Endothelial cell of umbilical vein (primary cell): Measurements from ENCODE around the gene NEURL2. TPM values are rescaled to one million over a fixed set of nuclear protein-coding genes. Genes with fewer than 3 reads are reported as not detected.
A peak's percentile ranks its signal among the peaks of the same experiment; 100 is the strongest.

ENCODE experiments used
- BruUV-seq: library from RNA; stranded (reverse); fragments of 400-500 nt; replicated peaks from 2 replicates; lab custom pipeline; 2021; lab: Mats Ljungman, UMichigan
- CTCF ChIA-PET: fragments of 300-600, 350-600 bp; sonication (Branson Sonifier 250); formaldehyde crosslinking; loops from one replicate; lab custom pipeline; 2021; ENCODE audit warnings: antibody characterized with exemption, inconsistent platforms; lab: Charles Lee
- POLR2A ChIA-PET: fragments of 300-600, 350-600 bp; sonication (Branson Sonifier 250); formaldehyde crosslinking; loops from one replicate; lab custom pipeline; 2021; ENCODE audit warnings: antibody characterized with exemption, inconsistent platforms; lab: Charles Lee
- DNase-seq: peaks from one replicate; pipeline ENCODE4 v3.0.0-alpha.2; 2011; ENCODE audit warnings: low read depth, low spot score
- FAIRE-seq: peaks from 2 replicates; lab custom pipeline; 2011; peaks lifted over from hg19 to GRCh38; lab: Jason Lieb, UNC
- H2AFZ ChIP-seq: 2 replicates; pipeline ENCODE4 v1.6.0; 2012; ENCODE audit warnings: low read depth, low read length, control low read depth, inconsistent platforms
- H3K27ac ChIP-seq: 2 replicates; pipeline ENCODE4 v1.5.1; 2011; ENCODE audit warnings: low read depth, mild to moderate bottlenecking, control low read depth, low read length, moderate library complexity; ENCODE audit not compliant: insufficient read depth
- H3K27me3 ChIP-seq, 2 experiments: 2 replicates each; pipeline versions ENCODE4 v1.6.0 to v1.6.1; 2011; ENCODE audit warnings: low read length in 2 of 2, mixed read lengths in 1 of 2; ENCODE audit not compliant: control insufficient read depth in 2 of 2, insufficient read depth in 2 of 2
- H3K36me3 ChIP-seq, 2 experiments: 2 replicates in 1 of 2; 3 replicates in 1 of 2; pipeline ENCODE4 v1.5.1; 2011; ENCODE audit warnings: low read length in 2 of 2, mild to moderate bottlenecking in 1 of 2, moderate library complexity in 1 of 2; ENCODE audit not compliant: control insufficient read depth in 2 of 2, insufficient read depth in 2 of 2; ENCODE audit errors: extremely low read depth in 1 of 2
- H3K4me1 ChIP-seq: 3 replicates; pipeline ENCODE4 v1.5.1; 2011; ENCODE audit warnings: mild to moderate bottlenecking, low read length; ENCODE audit not compliant: control insufficient read depth, insufficient read depth; ENCODE audit errors: extremely low read depth
- H3K4me2 ChIP-seq: 2 replicates; pipeline ENCODE4 v1.6.1; 2011; ENCODE audit warnings: low read length, control low read depth, mixed read lengths; ENCODE audit not compliant: insufficient read depth
- H3K4me3 ChIP-seq, 3 experiments: fragments of 200-600 bp in 1 of 3; sonication (generic), shearing (Covaris generic) in 1 of 3; replicated peaks in 1 of 3; 2 replicates each; pipeline ENCODE4 v1.5.1; 2011 to 2016; ENCODE audit warnings: control low read depth in 3 of 3, low read length in 3 of 3, mild to moderate bottlenecking in 2 of 3, inconsistent platforms in 1 of 3, low read depth in 1 of 3, moderate library complexity in 1 of 3; ENCODE audit not compliant: insufficient read depth in 1 of 3
- H3K79me2 ChIP-seq: 2 replicates; pipeline ENCODE4 v1.6.0; 2012; ENCODE audit warnings: low read length, inconsistent platforms; ENCODE audit not compliant: control insufficient read depth, insufficient read depth
- H3K9ac ChIP-seq: replicated peaks from 2 replicates; pipeline ENCODE3; 2011; ENCODE audit warnings: low read length, control low read depth; ENCODE audit not compliant: insufficient read depth; ENCODE audit errors: extremely low read depth
- H3K9me1 ChIP-seq: replicated peaks from 3 replicates; pipeline ENCODE4 v1.6.0; 2011; ENCODE audit warnings: mild to moderate bottlenecking, low read length; ENCODE audit not compliant: control insufficient read depth, insufficient read depth; ENCODE audit errors: extremely low read depth
- H3K9me3 ChIP-seq: replicated peaks from 2 replicates; pipeline ENCODE4 v1.5.1; 2012; ENCODE audit warnings: low read length, inconsistent platforms; ENCODE audit not compliant: control insufficient read depth, insufficient read depth
- H4K20me1 ChIP-seq: replicated peaks from 2 replicates; pipeline ENCODE3; 2011; ENCODE audit warnings: mild to moderate bottlenecking, low read length; ENCODE audit not compliant: control insufficient read depth, insufficient read depth; ENCODE audit errors: extremely low read depth
- EZH2 ChIP-seq: IDR thresholded peaks from 2 replicates; pipeline ENCODE4 v1.6.1; 2012; ENCODE audit warnings: borderline replicate concordance, low read depth, mild to moderate bottlenecking, moderate library complexity, low read length, inconsistent platforms; ENCODE audit not compliant: severe bottlenecking
- FOS ChIP-seq: IDR thresholded peaks from 2 replicates; pipeline ENCODE4 v1.6.1; 2011; ENCODE audit warnings: mild to moderate bottlenecking, low read length, moderate library complexity, borderline replicate concordance; ENCODE audit not compliant: insufficient read depth
- GATA2 ChIP-seq: IDR thresholded peaks from 2 replicates; pipeline ENCODE4 v1.7.0; 2011; ENCODE audit warnings: low read depth, mild to moderate bottlenecking, moderate library complexity, mixed read lengths, low read length; ENCODE audit not compliant: insufficient read length, insufficient read depth
- JUN ChIP-seq: IDR thresholded peaks from 2 replicates; pipeline ENCODE4 v1.6.1; 2011; ENCODE audit warnings: borderline replicate concordance, low read depth; ENCODE audit not compliant: insufficient read length, insufficient read depth
- POLR2AphosphoS5 ChIP-seq: IDR thresholded peaks from 2 replicates; pipeline ENCODE4 v1.6.1; 2012; ENCODE audit warnings: low read depth, mild to moderate bottlenecking, control low read depth, low read length, moderate library complexity; ENCODE audit not compliant: insufficient read depth
- dilution Hi-C: fragments of 300-500 bp; cut with MboI; formaldehyde crosslinking; loops from one replicate; pipeline ENCODE4 v1.15.0; 2019; ENCODE audit warnings: low sequenced_read_pairs; ENCODE audit not compliant: extremely low pct_ligation_motif_present
- intact Hi-C: fragments of 100-400 bp; cut with micrococcal nuclease; formaldehyde crosslinking; loops from one replicate; pipeline ENCODE4 v1.10.0; 2022
- polyA plus RNA-seq, 4 experiments: library from polyadenylated mRNA; depleted of rRNA in 3 of 4; stranded (reverse) in 3 of 4; unstranded in 1 of 4; fragments of >200 nt; gene quantifications; 2 replicates each; pipeline versions ENCODE4 v1.2.1 to v1.2.3, GENCODE V29; 2011 to 2012; ENCODE audit warnings: missing spikeins in 1 of 4
- total RNA-seq: library from RNA; stranded (reverse); gene quantifications from 2 replicates; pipeline ENCODE4 v1.2.3, GENCODE V29; 2021
- TF ChIP-seq, protein P1 (sequence below): IDR thresholded peaks from 2 replicates; pipeline ENCODE4 v1.6.1; 2011; ENCODE audit not compliant: insufficient read depth, insufficient read length

Gene NEURL2
- total and polyA plus RNA-seq, 2 donors (not counting 3 experiments of a cell fraction or from before 2014, with no cell fraction given) = 2.8 to 5.4 TPM

DNA sequence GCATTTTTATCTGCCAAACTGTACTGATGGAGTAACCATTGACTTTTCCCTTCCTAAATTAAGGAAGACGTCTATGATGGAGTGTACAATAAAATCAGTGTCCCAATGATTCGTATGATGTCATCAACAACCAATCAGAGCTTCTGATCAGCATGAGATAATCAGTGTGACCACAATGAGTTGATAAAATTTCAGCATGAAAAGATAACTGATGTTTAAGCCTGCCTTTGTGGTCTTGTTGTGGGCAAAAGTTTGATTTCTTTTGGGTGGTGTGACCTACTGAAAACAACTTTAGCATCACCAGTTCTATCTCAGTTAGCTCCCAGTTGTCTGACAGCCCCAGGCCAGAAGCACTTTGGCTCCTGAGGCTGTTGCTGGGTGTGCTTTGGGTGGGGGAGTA lies 46.8 kb upstream of the NEURL2 start:
- H4K20me1 ChIP-seq = no peaks in the 10 kb centered on the region
- DNase-seq (no peak), FAIRE-seq (no peak)
- H3K4me1 ChIP-seq = peaks cover 14% of the 10 kb centered on the region
- H3K9me1 ChIP-seq = no peaks in the 10 kb centered on the region
- CTCF ChIA-PET = interaction anchor here (1.5 kb wide), 1 partner anchor 12 kb away, joined by 3 read pairs; no protein-coding TSS in a partner anchor
- no TSS peak for BruUV-seq
- peaks cover 15 to 34% of the 10 kb centered on the region in 2 experiments for H3K36me3 ChIP-seq
- no peak overlapping the region for H3K4me2 ChIP-seq
- peaks cover 20% of the 10 kb centered on the region for H3K79me2 ChIP-seq
- POLR2A ChIA-PET = no interaction called here
- H3K9me3 ChIP-seq = no peaks in the 10 kb centered on the region
- H3K27ac ChIP-seq = no peak overlapping the region
- H3K4me3 ChIP-seq = no peak overlapping the region
- H2AFZ ChIP-seq = no peak overlapping the region
- intact Hi-C loops = no loop called here
- H3K9ac ChIP-seq = no peak overlapping the region
- TF ChIP-seq, protein P1, sequence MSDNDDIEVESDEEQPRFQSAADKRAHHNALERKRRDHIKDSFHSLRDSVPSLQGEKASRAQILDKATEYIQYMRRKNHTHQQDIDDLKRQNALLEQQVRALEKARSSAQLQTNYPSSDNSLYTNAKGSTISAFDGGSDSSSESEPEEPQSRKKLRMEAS = no peak
- no peak for TF ChIP-seq FOS
- peak; percentile 36 for TF ChIP-seq JUN
- no peak for TF ChIP-seq EZH2
- no peak for TF ChIP-seq POLR2AphosphoS5
- no peaks in the 10 kb centered on the region for H3K27me3 ChIP-seq
- dilution Hi-C loops = no loop called here

DNA sequence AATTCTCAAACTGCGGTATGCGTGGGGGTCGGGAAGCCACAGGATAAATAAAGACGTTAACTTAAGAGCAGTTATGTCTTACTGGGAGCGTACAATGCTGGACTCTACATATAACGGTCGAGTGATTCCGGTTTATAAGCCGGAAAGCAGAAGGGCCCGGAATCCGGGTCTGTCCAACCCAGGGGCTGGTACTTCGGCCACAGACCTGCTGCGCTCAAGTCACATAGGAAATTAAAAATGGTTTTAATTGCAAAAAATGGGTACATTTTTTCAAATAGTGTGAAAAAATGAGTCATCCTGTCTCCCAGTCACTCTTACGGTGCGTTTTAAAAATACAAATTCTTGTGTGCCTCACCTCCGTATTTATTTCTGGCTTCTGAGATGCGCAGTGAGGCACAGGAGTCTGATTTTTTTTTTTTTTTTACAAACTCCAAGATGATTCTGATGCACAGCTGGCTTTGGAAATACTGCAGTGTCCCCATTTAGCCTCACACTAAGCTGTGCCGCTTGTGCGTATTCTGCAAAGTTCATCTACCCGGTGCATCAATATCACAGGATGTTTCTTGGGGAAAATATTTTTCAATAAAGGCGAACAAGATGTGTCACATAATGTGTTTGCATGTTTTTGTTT lies 44.5 kb upstream of the NEURL2 start:
- H3K4me1 ChIP-seq = peaks cover 14% of the 10 kb centered on the region
- dilution Hi-C loops = no loop called here
- ChIA-PET POLR2A (interaction anchor here (0.6 to 2.9 kb wide), 18 partner anchors 11 to 101 kb away, joined by 3 to 26 read pairs (median 4); partner anchors contain the start of genes CTSA, NEURL2, PLTP and ZSWIM1), CTCF (interaction anchor here (0.7 to 4.9 kb wide), 9 partner anchors 8 to 113 kb away, joined by 3 to 50 read pairs (median 6); partner anchors contain the start of genes CTSA, NEURL2 and PLTP)
- BruUV-seq = TSS peak; percentile 50
- no peak for DNase-seq
- peak overlapping the region; percentile 87 for H2AFZ ChIP-seq
- peak overlapping the region; percentile 75 to 89 (median 76) for H3K4me3 ChIP-seq
- FAIRE-seq = no peak
- intact Hi-C loops = loop anchor here (1.0 to 2.0 kb wide), 4 partner anchors 24 to 113 kb away; partner anchors contain the start of genes ACOT8, ZSWIM1 and ZSWIM3
- no peaks in the 10 kb centered on the region for H3K9me1 ChIP-seq
- peak overlapping the region; percentile 78 for H3K27ac ChIP-seq
- H4K20me1 ChIP-seq = no peaks in the 10 kb centered on the region
- TF ChIP-seq FOS (peak; percentile 21), GATA2 (no peak), JUN (peak; percentile 23)
- TF ChIP-seq, protein P1 = no peak
- peak overlapping the region; percentile 81 for H3K9ac ChIP-seq
- H3K4me2 ChIP-seq = peak overlapping the region; percentile 89
- H3K9me3 ChIP-seq = no peaks in the 10 kb centered on the region
- peaks cover 12 to 27% of the 10 kb centered on the region in 2 experiments for H3K36me3 ChIP-seq
- H3K79me2 ChIP-seq = peaks cover 20% of the 10 kb centered on the region
- H3K27me3 ChIP-seq = no peaks in the 10 kb centered on the region
